Endometrial microvascular endothelial cells (primary cell): ENCODE measurements around the gene RCL1. TPM values are rescaled to one million over a fixed set of nuclear protein-coding genes. Genes with fewer than 3 reads are reported as not detected.
"Not testable (repeated sequence)": the region's sequence is repeated elsewhere in the genome, so short reads cannot be mapped to it uniquely, and the experiment has no call there.

ENCODE experiments used
- in situ Hi-C: cut with HindIII; loops from 2 replicates; pipeline ENCODE4 v1.10.0; 2017; ENCODE audit warnings: low sequenced_read_pairs, low pct_unique_long_range_greater_than_20kb; ENCODE audit errors: inconsistent ontology term
- total RNA-seq: library from RNA; depleted of rRNA; stranded (reverse); fragments of >200 nt; gene quantifications from one replicate; pipeline ENCODE4 v1.2.3, GENCODE V29; 2015; ENCODE audit errors: inconsistent ontology term

The RCL1 gene
- total RNA-seq, 1 donor from 2014 or later, result 16.0 TPM

GRCh38 chr9:4861145-4861544 is 68.4 kb downstream of the RCL1 start:
- in situ Hi-C loops, result no loop called here

GRCh38 chr9:4861736-4862451 is 69.2 kb downstream of the RCL1 start:
- in situ Hi-C loops, result no loop called here

- in situ Hi-C loops, result no loop called here
Observed at GRCh38 chr9:4862506-4863250, 69.9 kb downstream of the RCL1 start.

- in situ Hi-C loops, result no loop called here
Observed at GRCh38 chr9:4864234-4864661, 71.5 kb downstream of the RCL1 start.

GRCh38 chr9:4864698-4865097 is 72.0 kb downstream of the RCL1 start:
- in situ Hi-C loops, result no loop called here

GRCh38 chr9:4865681-4866080 is 72.9 kb downstream of the RCL1 start:
- in situ Hi-C loops, result no loop called here

- in situ Hi-C loops, result no loop called here
Observed at GRCh38 chr9:4866239-4866969, 73.7 kb downstream of the RCL1 start.

GRCh38 chr9:4873066-4873465 is 80.3 kb downstream of the RCL1 start:
- in situ Hi-C loops, result no loop called here

- in situ Hi-C loops, result no loop called here
Observed at GRCh38 chr9:4875559-4875958, 82.8 kb downstream of the RCL1 start.

- in situ Hi-C loops, result no loop called here
Observed at GRCh38 chr9:4879115-4879558, 86.4 kb downstream of the RCL1 start.

- in situ Hi-C loops, result no loop called here
Observed at GRCh38 chr9:4883326-4883873, 90.7 kb downstream of the RCL1 start.

GRCh38 chr9:4886698-4887097 is 94.0 kb downstream of the RCL1 start:
- in situ Hi-C loops, result no loop called here

- in situ Hi-C loops, result no loop called here
Observed at GRCh38 chr9:4887556-4887955, 94.8 kb downstream of the RCL1 start.

- in situ Hi-C loops, result no loop called here
Observed at GRCh38 chr9:4890242-4890641, 97.5 kb downstream of the RCL1 start.

GRCh38 chr9:4890929-4891328 is 98.2 kb downstream of the RCL1 start:
- in situ Hi-C loops, result no loop called here

GRCh38 chr9:4891674-4892073 is 98.9 kb downstream of the RCL1 start:
- in situ Hi-C loops, result no loop called here

- in situ Hi-C loops, result no loop called here
Observed at GRCh38 chr9:4892501-4893194, 99.9 kb downstream of the RCL1 start.

GRCh38 chr9:4894076-4894475 is 101.3 kb downstream of the RCL1 start:
- in situ Hi-C loops, result no loop called here

- in situ Hi-C loops, result not testable (repeated sequence)
Observed at GRCh38 chr9:4899853-4900252, 107.1 kb downstream of the RCL1 start.
